ENCODE data around the gene MSX1. TPM values are rescaled to one million over a fixed set of nuclear protein-coding genes. Genes with fewer than 3 reads are reported as not detected.

The MSX1 gene
- total RNA-seq: 3.4 TPM
- long read RNA-seq, transcript MSX1-201 (2 exons, 1,939 nt): major isoform, 6 of 7 reads
- long read RNA-seq, partial matches to known transcripts: 0 of 7 reads
- long read RNA-seq, other reads (novel, unspliced or antisense): 1 of 7 reads

GRCh38 chr4:4859325-4859798 is at the start of gene MSX1:
MSX1 (plus strand) TSS chr4:4859665; CDS start chr4:4859900, 235 bp downstream.
- Histone ChIP-seq H3K4me1 (peaks cover 76% of the 10 kb centered on the region), H3K27me3 (ENCODE audit: low read depth) (peaks cover 99% of the 10 kb centered on the region), H3K27ac (replicated peaks) (peak within 1 kb of the TSS; percentile 88), H3K36me3 (peaks cover 15% of the 10 kb centered on the region), H3K4me3 (peak within 1 kb of the TSS; percentile 89), H3K9me3 (replicated peaks) (no peaks in the 10 kb centered on the region)
- peak; percentile 87 for DNase-seq
- intact Hi-C loops (cut with micrococcal nuclease): no loop called here
- TF ChIP-seq CTCF (IDR thresholded peaks at IDR 0.05; ENCODE audit: borderline replicate concordance): no peak

- intact Hi-C loops (cut with micrococcal nuclease): no loop called here
- Histone ChIP-seq H3K36me3 (no peaks in the 10 kb centered on the region), H3K4me3 (no peak overlapping the region), H3K4me1 (no peaks in the 10 kb centered on the region), H3K27ac (replicated peaks) (no peak overlapping the region), H3K27me3 (ENCODE audit: low read depth) (peaks cover 40% of the 10 kb centered on the region), H3K9me3 (replicated peaks) (peaks cover 12% of the 10 kb centered on the region)
- no peak for DNase-seq
- TF ChIP-seq CTCF (IDR thresholded peaks at IDR 0.05; ENCODE audit: borderline replicate concordance): no peak
Measured at GRCh38 chr4:4810092-4810774, 49.2 kb upstream of the MSX1 start.

- Histone ChIP-seq H3K27ac (replicated peaks) (no peak overlapping the region), H3K4me3 (no peak overlapping the region), H3K9me3 (replicated peaks) (peaks cover 12% of the 10 kb centered on the region), H3K36me3 (no peaks in the 10 kb centered on the region), H3K27me3 (ENCODE audit: low read depth) (peaks cover 45% of the 10 kb centered on the region), H3K4me1 (no peaks in the 10 kb centered on the region)
- DNase-seq: no peak
- intact Hi-C loops (cut with micrococcal nuclease): no loop called here
- TF ChIP-seq CTCF (IDR thresholded peaks at IDR 0.05; ENCODE audit: borderline replicate concordance): no peak
Measured at GRCh38 chr4:4810778-4811177, 48.7 kb upstream of the MSX1 start.

- Histone ChIP-seq H3K4me3 (no peak overlapping the region), H3K27me3 (ENCODE audit: low read depth) (peaks cover 56% of the 10 kb centered on the region), H3K36me3 (no peaks in the 10 kb centered on the region), H3K27ac (replicated peaks) (no peak overlapping the region), H3K9me3 (replicated peaks) (peaks cover 23% of the 10 kb centered on the region), H3K4me1 (no peaks in the 10 kb centered on the region)
- intact Hi-C loops (cut with micrococcal nuclease): no loop called here
- DNase-seq: no peak
- no peak for TF ChIP-seq CTCF (IDR thresholded peaks at IDR 0.05; ENCODE audit: borderline replicate concordance)
Measured at GRCh38 chr4:4812145-4812794, 47.2 kb upstream of the MSX1 start.

- Histone ChIP-seq H3K27me3 (ENCODE audit: low read depth) (peaks cover 45% of the 10 kb centered on the region), H3K4me1 (no peaks in the 10 kb centered on the region), H3K36me3 (no peaks in the 10 kb centered on the region), H3K27ac (replicated peaks) (no peak overlapping the region), H3K4me3 (no peak overlapping the region), H3K9me3 (replicated peaks) (peaks cover 30% of the 10 kb centered on the region)
- DNase-seq: no peak
- intact Hi-C loops (cut with micrococcal nuclease): no loop called here
- no peak for TF ChIP-seq CTCF (IDR thresholded peaks at IDR 0.05; ENCODE audit: borderline replicate concordance)
Measured at GRCh38 chr4:4818415-4819212, 40.9 kb upstream of the MSX1 start.
